GM21576 (cell line): ENCODE measurements around the gene UBE2N.

Experiments
- ATAC-seq: cut with Tn5 transposase; IDR thresholded peaks from one replicate; pipeline ENCODE4 v1.9.1; 2021; ENCODE audit warnings: mild to moderate bottlenecking, moderate library complexity; ENCODE audit not compliant: unreplicated experiment

The UBE2N gene

GRCh38 chr12:93441617-93442410 lies at the start of gene UBE2N:
UBE2N (minus strand) TSS chr12:93441947; CDS start chr12:93441884, 63 bp downstream.
- ATAC-seq, result peak; percentile 75

- no peak for ATAC-seq
Measured at GRCh38 chr12:93484315-93484981, 42.7 kb upstream of the UBE2N start.

DNA sequence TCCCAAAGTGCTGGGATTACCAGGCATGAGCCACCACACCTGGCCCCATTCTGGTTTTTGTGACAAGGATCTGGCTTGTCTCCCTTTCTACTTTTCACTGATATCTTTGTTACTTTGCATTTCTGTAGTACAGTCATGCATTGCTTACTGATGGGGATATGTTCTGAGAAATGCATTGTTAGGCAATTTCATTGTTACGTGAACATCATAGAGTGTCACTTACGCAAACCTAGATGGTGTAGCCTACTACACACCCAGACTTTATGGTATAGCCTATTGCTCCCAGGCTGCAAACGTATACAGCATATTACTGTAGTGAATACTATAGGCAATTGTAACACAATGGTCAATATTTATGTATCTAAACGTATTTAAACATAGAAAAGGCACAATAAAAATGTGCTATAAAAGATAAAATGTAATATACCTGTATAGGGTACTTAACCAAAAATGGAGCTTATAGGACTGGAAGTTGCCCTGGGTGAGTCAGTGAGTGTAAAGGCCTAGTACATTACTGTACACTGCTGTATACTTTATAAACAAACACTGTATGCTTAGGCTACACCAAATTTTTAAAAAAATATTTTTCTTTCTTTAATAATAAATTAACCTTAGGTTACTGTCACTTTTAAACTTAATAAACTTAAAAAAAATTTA lies 41.5 kb upstream of the UBE2N start:
- ATAC-seq, result no peak

- ATAC-seq, result no peak
Measured at GRCh38 chr12:93482721-93483120, 41.0 kb upstream of the UBE2N start.

DNA sequence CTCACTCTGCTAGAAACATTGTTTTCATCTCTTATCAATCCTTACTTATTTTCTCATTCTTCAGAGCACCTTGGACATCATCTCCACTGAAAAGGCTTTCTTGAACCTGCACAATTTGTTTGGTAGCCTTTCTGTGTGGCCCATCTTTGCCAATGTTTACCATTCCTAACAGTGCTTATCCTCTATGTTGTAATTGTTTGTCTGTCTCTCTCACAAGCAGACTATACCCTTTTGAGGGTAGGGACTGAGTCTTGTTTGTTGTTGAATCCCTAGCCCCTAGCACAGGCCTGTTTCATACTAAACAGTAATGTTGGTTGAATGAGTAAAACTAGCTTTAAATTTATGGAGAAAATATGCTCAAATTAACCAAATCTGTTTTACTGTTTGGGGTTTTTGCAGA lies 34.8 kb upstream of the UBE2N start:
- ATAC-seq, result no peak

- ATAC-seq, result no peak
Measured at GRCh38 chr12:93469386-93469785, 27.6 kb upstream of the UBE2N start.

GRCh38 chr12:93468008-93468371 lies 26.2 kb upstream of the UBE2N start:
- ATAC-seq, result peak; percentile 19

DNA sequence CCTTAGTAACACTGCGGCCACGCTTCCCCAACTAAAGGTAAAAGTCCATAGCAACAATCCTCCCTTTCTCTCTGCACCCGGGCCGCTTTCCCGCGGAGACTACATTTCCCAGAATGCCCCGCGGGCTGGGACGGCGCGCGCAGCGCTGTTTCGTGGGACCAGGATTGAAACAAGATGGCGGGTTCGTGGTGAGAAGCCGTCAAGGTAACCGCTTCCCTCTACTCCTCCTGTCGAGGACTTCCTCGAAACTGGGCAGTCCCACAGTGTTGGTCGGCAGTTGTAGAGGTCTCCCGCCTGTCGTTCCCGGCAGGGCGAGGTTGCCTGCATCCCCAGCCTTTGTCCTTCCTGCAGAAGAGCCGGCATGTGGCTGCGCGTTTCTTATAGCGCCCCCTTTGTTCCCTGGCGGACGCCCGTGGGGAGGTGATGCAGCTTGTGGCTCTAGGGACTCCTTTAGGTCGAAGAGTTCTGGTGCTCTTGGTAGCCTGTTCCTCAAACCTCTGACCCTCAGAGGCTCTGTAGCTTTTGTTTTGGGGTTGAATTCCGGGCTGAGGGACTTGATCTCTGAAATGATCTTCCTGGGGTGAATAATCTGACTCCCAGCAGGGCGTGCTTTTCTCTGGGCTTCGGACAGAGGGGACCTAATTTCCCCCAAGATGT lies 25.7 kb upstream of the UBE2N start, which contains the start of gene MRPL42:
MRPL42 (plus strand) TSS at position 164 of the 657 bp plus-strand sequence. CDS start 1,772 bp downstream, outside the sequence.
- peak; percentile 90 for ATAC-seq

DNA sequence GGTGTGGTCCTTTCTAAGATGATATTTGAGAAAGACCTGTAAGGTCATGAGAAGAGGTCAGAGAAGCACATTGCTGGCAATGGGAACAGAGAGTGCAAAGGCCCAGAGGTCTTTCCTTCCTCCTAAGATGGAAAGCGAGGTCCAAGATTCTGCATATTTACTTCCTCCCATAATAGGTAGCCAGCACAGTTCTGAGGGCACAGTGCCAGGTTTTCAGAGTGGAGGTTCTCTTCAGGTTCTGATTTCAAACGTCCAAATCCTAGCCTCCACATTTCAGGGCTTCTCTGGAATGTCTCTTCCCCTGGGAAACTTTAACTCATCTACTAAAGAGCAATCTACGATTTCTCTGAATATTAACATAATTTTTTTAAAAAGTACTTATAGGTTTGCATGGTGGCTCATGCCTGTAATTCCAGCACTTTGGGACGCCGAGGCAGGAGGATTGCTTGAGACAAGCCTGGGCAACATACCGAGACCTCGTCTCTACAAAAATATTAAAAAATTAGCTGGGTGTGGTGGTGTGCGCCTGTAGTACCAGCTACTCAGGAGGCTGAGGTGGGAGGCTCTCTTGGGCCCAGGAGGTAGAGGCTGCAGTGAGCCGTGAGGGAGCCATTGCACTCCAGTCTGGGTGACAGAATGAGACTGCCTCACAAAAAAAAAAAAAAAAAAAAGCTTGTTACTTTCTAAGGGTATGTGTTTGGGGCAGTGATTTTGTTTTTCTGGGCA lies 25.0 kb upstream of the UBE2N start:
- ATAC-seq, result peak; percentile 1

DNA sequence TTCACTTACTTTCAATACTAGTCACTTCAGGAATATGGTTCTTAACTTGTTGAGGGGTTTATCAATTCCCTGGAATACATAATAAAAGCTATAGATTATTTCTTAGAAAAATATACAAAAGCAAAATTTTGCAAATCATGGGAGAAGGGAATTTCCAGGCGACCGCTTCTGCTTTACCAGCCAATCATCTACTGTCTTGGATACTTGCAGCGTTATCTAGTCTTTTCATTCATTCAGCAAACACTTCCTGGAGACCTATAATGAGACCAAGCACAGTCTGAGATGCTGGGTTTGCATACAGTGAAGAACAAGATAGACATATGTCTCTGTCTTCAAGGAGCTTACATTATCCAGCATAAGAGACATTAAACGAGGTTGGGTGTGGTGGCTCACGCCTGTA lies 24.1 kb upstream of the UBE2N start:
- no peak for ATAC-seq

DNA sequence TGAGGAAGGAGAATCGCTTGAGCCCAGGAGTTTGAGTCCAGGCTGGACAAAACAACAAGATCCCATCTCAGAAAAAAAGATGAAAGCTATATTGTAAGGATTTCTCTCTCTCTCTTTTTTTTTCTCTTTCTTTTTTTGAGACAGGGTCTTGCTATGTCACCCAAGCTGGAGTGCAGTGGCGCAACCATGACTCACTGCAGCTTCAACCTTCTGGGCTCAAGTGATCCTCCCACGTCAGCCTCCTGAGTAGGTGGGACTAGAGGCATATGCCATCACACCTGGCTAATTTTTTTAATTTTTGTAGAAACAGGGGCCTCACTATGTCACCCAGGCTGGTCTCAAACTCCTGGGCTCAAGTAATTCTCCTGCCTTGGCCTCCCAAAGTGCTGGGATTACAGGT lies 19.8 kb upstream of the UBE2N start:
- no peak for ATAC-seq

- ATAC-seq, result no peak
Measured at GRCh38 chr12:93460902-93461301, 19.2 kb upstream of the UBE2N start.

GRCh38 chr12:93460003-93460402 lies 18.3 kb upstream of the UBE2N start:
- ATAC-seq, result no peak

DNA sequence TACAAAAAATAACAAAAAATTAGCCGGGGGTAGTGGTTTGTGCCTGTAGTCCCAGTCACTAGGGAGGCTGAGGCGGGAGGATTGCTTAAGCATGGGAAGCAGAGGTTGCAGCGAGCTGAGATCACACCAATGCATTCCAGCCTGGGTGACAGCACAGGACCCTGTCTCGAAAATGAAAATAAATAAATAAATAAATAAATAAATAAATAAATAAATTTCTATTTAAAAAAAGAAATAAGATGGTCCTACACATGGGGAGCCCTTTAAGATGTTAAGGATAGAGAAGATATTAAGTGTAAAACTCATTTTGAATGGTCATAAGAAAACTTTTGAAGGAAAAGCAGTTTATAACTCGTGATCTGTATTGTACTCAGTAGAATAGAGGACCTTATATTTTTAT lies 17.4 kb upstream of the UBE2N start:
- ATAC-seq, result no peak

DNA sequence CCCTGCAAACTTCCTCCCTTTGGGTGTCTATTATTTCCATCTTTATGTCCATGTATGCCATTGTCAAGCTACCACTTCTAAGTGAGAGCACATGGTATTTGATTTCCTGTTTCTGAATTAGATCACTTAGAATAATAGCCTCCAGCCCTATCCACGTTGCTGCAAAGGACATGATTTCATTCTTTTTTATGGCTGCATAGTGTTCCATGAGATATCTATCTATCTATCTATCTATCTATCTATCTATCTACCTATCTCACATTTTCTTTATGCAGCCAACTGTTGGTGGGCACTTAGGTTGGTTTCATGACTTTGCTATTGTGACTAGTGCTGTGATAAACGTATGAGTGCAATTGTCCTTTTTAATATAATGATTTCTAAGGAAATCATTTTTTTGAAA lies 14.3 kb upstream of the UBE2N start:
- ATAC-seq, result no peak

DNA sequence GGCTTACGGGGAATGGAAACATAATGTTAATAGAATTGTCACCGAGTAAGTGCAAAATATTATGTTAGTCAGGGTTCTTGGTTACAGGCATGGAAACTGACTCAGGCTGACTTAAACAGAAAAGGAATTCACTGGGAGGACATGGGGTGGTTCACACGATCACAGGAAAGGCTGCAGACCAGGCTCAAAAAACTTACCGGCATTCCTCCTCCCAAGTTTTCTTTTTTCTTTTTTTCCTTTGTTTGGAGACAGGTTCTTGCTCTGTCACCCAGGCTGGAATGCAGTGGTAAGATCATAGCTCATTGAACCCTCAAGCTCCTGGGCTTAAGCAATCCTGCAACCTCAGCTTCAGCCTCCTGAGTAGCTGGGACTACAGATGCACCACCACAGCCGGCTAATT lies 11.9 kb upstream of the UBE2N start:
- no peak for ATAC-seq

GRCh38 chr12:93451423-93452158 lies 9.8 kb upstream of the UBE2N start:
- ATAC-seq, result no peak

DNA sequence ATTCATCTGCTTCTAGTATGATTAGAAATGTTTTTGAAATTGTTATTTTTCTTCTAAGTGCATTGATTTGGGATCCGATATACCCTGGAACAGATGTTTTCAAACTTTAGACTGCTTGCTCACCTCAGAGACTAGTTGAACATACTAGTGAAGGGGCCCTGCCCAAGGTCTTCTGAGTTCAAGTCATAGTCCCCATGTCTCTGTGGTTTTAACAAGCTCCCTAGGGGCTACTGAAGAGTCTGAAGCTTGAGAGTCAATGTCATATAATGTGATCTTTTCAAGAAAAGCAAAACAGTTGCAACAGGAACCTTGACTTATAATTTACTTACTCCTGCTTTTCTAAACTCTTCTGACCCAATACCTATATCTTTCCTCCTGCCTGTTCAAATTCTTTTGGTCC lies 7.5 kb upstream of the UBE2N start:
- ATAC-seq, result peak; percentile 91

GRCh38 chr12:93448796-93449195 lies 7.0 kb upstream of the UBE2N start:
- ATAC-seq, result peak; percentile 24
